K562 (cell line): ENCODE data around the gene PPP2R1A. TPM values are rescaled to one million over a fixed set of nuclear protein-coding genes. Genes with fewer than 3 reads are reported as not detected.

Experiments
- ARHGAP35 ChIP-seq: fragments of 450-650 bp; IDR thresholded peaks from 2 replicates; pipeline ENCODE4 v1.6.1; 2018; ENCODE audit not compliant: partially characterized antibody
- DPF2 ChIP-seq: fragments of 450-650 bp; IDR thresholded peaks from 2 replicates; pipeline ENCODE4 v1.6.1; 2016
- GATAD2B ChIP-seq: fragments of 450-650 bp; IDR thresholded peaks from 2 replicates; pipeline ENCODE4 v1.6.1; 2017; ENCODE audit warnings: mild to moderate bottlenecking, borderline replicate concordance
- HDAC2 ChIP-seq: fragments of 450-650 bp; IDR thresholded peaks from 2 replicates; pipeline ENCODE4 v1.6.1; 2016; ENCODE audit warnings: mild to moderate bottlenecking
- NR2C1 ChIP-seq, 2 experiments: fragments of 450-650 bp; IDR thresholded peaks; 2 replicates each; pipeline ENCODE4 v1.6.1; 2017; ENCODE audit warnings: mild to moderate bottlenecking in 2 of 2, antibody characterized with exemption in 1 of 2, inconsistent platforms in 1 of 2, missing compliant biosample characterization in 1 of 2, missing genetic modification characterization in 1 of 2
- SMC3 ChIP-seq: conservative IDR thresholded peaks from 2 replicates; pipeline ENCODE4 v1.6.1; 2011; ENCODE audit warnings: low read depth, low read length, improper control_type of control experiment; ENCODE audit not compliant: insufficient read depth
- ZKSCAN1 ChIP-seq: fragments of 150-350 bp; IDR thresholded peaks from 2 replicates; pipeline ENCODE4 v1.6.1; 2016; ENCODE audit warnings: low read depth, low read length
- polyA plus RNA-seq, 8 experiments: library from polyadenylated mRNA; depleted of rRNA in 4 of 8; stranded (reverse) in 5 of 8; unstranded in 3 of 8; fragments of >200 nt; fragmentation: Nextera tagmentation in 2 of 8; fragmentation: Illumina TruSeq in 1 of 8; extraction: Ambion mirVana in 2 of 8; extraction: Trizol in 1 of 8; gene quantifications; 2 replicates each; pipeline versions ENCODE4 v1.2.1 to v1.2.3, GENCODE V29; 2011 to 2014; ENCODE audit warnings: inconsistent platforms in 1 of 8, missing spikeins in 1 of 8
- total RNA-seq, 7 experiments: library from RNA; depleted of rRNA in 6 of 7; stranded (reverse); fragments of >200 nt in 6 of 7; fragmentation: Illumina TruSeq in 2 of 7; extraction: Trizol in 2 of 7; gene quantifications; 2 replicates each; pipeline versions ENCODE4 v1.2.1 to v1.2.3, GENCODE V29; 2011 to 2021; ENCODE audit warnings: low replicate concordance in 1 of 7
- TF ChIP-seq, protein P1 (sequence below): fragments of 250-450 bp; sonication (Bioruptor Pico); IDR thresholded peaks from 2 replicates; pipeline ENCODE4 v1.4.0; 2020; ENCODE audit warnings: borderline replicate concordance

PPP2R1A gene
- total and polyA plus RNA-seq, 9 of the 15 experiments (the other 6 are each of a cell fraction or from before 2014, with no cell fraction given), result 10.1 to 211 (median 70.1) TPM

- TF ChIP-seq GATAD2B, result no peak
- TF ChIP-seq NR2C1 (IDR thresholded peaks at IDR 0.05), result no peak
- TF ChIP-seq NR2C1 (tag; IDR thresholded peaks at IDR 0.05), result no peak
- TF ChIP-seq, protein P1, sequence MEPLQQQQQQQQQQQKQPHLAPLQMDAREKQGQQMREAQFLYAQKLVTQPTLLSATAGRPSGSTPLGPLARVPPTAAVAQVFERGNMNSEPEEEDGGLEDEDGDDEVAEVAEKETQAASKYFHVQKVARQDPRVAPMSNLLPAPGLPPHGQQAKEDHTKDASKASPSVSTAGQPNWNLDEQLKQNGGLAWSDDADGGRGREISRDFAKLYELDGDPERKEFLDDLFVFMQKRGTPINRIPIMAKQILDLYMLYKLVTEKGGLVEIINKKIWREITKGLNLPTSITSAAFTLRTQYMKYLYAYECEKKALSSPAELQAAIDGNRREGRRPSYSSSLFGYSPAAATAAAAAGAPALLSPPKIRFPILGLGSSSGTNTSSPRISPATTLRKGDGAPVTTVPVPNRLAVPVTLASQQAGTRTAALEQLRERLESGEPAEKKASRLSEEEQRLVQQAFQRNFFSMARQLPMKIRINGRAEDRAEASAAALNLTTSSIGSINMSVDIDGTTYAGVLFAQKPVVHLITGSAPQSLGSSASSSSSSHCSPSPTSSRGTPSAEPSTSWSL, result no peak
- no peak for TF ChIP-seq SMC3
- peak; percentile 82 for TF ChIP-seq HDAC2
- 0 out of 2 replicates have a peak, but pooled peaks have one; percentile 38 for TF ChIP-seq ZKSCAN1
- TF ChIP-seq DPF2, result peak; percentile 49; the same call in 1 of the 2 replicates
- TF ChIP-seq ARHGAP35, result peak; percentile 20
Observed at GRCh38 chr19:52188822-52189734, 774 bp upstream of the PPP2R1A start (continued).
